AG09319 (cell line): ENCODE measurements around the gene CGNL1.

Source experiments
- DNase-seq: peaks from one replicate; pipeline ENCODE4 v3.0.0-alpha.2; 2010; ENCODE audit warnings: low read depth; ENCODE audit errors: extremely low read depth
- TF ChIP-seq, protein P1 (sequence below): IDR thresholded peaks from 2 replicates; pipeline ENCODE4 v1.5.1; 2011; ENCODE audit warnings: low read depth, mild to moderate bottlenecking, inconsistent platforms, low read length, moderate library complexity

The CGNL1 gene

DNA sequence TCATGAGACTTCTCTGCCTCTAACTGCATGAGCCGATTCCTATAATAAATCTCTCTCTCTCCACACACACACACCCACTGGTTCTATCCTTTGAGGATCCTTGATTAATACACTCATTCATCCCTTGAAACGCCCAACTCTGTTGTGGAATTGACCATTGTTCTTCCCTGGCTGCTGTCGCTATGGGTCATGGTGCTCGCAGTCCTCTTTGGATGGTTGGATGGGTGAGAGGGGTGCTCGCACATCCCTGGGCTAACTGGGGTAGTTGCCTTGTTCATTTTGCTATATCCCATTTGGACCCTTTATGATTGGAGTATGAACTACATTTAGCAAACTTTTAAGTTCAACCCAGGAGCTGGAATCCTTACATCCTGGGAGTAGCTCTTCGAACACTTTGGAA lies 181.5 kb downstream of the CGNL1 start:
- TF ChIP-seq, protein P1, sequence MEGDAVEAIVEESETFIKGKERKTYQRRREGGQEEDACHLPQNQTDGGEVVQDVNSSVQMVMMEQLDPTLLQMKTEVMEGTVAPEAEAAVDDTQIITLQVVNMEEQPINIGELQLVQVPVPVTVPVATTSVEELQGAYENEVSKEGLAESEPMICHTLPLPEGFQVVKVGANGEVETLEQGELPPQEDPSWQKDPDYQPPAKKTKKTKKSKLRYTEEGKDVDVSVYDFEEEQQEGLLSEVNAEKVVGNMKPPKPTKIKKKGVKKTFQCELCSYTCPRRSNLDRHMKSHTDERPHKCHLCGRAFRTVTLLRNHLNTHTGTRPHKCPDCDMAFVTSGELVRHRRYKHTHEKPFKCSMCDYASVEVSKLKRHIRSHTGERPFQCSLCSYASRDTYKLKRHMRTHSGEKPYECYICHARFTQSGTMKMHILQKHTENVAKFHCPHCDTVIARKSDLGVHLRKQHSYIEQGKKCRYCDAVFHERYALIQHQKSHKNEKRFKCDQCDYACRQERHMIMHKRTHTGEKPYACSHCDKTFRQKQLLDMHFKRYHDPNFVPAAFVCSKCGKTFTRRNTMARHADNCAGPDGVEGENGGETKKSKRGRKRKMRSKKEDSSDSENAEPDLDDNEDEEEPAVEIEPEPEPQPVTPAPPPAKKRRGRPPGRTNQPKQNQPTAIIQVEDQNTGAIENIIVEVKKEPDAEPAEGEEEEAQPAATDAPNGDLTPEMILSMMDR = no peak
- no peak for DNase-seq

DNA sequence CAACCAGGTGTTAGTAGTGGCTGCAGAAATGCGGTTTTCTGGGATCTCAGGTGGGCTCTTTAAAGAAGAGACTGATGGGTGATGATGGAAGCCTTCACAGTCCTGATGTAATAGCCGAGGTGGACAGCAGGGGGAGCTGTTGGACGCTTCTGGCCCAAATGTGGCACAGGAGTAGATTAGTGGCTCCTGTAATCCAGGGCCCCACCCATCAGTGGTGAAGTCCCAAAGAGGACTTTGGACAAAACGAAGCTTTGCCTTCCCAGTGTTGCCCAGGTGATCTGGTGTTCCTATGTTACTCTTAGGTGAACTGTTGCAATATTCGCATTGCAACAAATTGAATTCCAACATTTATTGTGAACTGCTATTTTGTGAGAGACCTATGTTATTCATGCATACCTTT lies 183.6 kb downstream of the CGNL1 start:
- no peak for DNase-seq
- TF ChIP-seq, protein P1 = peak; percentile 88

DNA sequence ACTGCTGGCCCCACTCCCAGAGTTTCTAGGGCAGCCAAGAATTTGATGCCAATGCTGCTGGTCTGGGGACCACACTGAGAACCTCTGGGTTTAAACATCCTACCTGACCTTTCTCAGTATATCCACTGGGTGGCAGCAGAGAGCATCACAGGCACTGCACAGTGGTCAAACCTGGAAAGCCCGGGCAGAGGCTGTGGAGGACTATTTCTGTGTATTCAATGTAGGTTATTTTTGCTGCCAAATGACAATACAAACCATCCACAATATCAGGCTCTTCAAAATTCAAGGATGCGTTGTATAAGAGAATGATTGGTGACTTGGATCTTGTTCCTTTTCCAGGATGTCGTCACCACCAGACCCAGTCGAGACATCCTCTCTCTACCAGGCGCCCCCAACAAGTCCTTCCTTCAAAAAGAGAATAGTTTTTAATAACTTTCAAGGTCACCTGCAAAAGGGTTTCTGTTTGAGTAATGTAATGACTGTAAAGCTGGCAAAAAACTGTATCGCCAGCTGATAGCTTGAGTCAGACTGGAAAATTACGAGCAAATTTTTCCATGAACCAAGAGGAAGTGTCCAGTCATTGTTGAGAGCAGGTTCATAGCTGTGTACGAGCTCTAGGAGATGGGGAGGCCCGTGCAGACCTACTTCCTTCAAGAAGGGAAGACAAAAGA lies 184.9 kb downstream of the CGNL1 start:
- DNase-seq = no peak
- TF ChIP-seq, protein P1 = peak; percentile 91

DNA sequence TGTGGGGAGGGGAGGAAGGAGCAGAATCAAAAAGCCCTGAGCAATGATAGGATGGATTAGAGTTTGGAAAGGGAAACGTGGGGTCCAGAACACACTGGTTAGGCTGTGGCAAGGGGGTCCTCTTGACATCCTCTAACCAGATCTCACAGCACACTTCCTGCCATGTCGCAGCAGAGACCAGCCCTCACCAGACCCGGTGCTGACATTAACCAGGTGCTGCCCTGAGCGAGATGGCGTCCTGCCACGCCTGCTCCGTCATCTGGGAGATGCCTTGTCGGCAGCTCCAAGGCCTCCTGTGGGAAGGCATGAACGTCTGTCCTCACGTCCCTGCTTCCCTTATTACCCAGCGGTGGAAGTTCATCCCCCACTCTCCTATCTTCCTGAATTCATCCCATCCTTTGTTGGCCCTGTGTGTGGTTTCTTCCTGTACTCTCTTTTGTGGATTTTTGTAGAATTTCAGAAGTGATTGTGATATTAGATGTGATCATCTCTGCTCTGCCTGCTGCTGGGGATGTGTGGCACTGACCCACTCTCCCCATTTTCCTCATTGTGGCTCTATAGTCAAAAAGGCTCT lies 186.0 kb downstream of the CGNL1 start:
- no peak for DNase-seq
- TF ChIP-seq, protein P1 = no peak

DNA sequence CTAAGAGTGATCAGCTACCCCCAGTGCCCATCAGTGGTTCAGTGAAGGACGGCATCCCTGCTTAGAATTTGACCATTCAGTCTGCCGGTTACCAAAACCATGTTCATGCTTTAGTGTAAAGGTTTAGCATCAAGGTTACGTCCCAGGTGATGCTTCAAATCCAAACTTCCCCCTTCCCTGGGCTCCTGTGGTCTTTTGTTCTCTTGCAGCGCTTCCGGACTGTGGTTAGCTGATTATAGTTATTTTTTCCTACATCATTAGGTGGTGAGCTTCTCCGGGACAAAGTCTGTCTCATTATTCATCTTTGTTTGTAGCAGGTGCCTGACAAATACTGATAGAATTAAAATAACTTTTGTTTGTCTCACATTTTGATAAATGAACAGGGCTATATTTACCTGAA lies 187.1 kb downstream of the CGNL1 start:
- TF ChIP-seq, protein P1 = no peak
- no peak for DNase-seq

DNA sequence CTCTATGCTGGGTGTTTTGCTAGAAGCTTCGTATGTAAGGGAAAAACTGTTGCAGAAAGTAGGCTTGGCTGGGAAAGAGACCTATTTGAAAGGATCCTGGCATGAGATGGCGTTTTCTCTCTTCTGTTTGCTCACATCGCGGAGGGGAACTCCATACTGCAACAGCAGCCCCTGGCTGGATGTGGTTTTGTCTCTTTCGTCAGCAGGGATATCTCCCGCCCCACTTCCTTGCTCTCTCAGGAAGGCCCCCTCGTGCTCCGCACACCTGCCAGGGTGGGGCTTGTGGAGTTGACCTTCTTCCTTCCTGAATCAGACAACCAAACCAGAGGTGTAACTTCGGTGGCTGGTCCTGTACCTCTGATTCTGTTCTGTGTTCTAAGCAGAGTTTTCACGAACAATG lies 189.0 kb downstream of the CGNL1 start:
- TF ChIP-seq, protein P1 = no peak
- no peak for DNase-seq

DNA sequence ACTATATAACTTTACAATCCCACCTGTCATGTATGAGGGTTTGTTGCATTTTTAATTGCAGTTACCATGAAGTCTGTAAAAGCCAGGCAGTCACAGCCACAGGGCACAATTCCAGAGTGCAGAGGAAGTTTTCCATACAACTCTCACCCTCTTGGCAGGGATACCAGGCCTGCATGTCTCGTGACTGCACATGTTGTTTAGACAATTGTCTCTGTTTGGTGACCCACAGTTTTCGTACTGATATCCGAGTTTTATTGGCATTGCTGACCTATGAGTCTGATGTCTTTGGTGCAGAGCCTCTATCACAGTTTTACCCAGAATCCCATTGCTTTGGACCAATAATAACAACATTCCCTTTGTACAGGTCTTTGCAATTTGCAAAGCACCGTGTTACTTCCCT lies 190.5 kb downstream of the CGNL1 start:
- no peak for DNase-seq

More for the DNA sequence above, 190.5 kb downstream of the CGNL1 start:
- TF ChIP-seq, protein P1 = no peak
